GM06990 (cell line): ENCODE data around the gene CENATAC.

Experiments
- DNase-seq: peaks from one replicate; pipeline ENCODE4 v3.0.0-alpha.2; 2011; ENCODE audit not compliant: insufficient read length; ENCODE audit errors: extremely low read depth
- H3K27me3 ChIP-seq: replicated peaks from 2 replicates; pipeline ENCODE4 v1.6.0; 2011; ENCODE audit warnings: low read length; ENCODE audit not compliant: control insufficient read depth, insufficient read depth
- H3K36me3 ChIP-seq: 2 replicates; pipeline ENCODE4 v1.5.1; 2011; ENCODE audit warnings: low read length; ENCODE audit not compliant: control insufficient read depth, insufficient read depth
- H3K4me3 ChIP-seq: replicated peaks from 2 replicates; pipeline ENCODE4 v1.5.1; 2011; ENCODE audit warnings: low read depth, mild to moderate bottlenecking, control low read depth, low read length
- TF ChIP-seq, protein P1 (sequence below): IDR thresholded peaks from 2 replicates; pipeline ENCODE4 v1.5.1; 2011; ENCODE audit warnings: low read length, control low read depth, mild to moderate bottlenecking, inconsistent platforms; ENCODE audit not compliant: insufficient read depth, poor library complexity, severe bottlenecking

Gene CENATAC

GRCh38 chr11:119041821-119042514 is 44.0 kb downstream of the CENATAC start:
- Histone ChIP-seq H3K27me3 (no peaks in the 10 kb centered on the region), H3K36me3 (peaks cover 20% of the 10 kb centered on the region), H3K4me3 (no peak overlapping the region)
- DNase-seq, result no peak
- TF ChIP-seq, protein P1, sequence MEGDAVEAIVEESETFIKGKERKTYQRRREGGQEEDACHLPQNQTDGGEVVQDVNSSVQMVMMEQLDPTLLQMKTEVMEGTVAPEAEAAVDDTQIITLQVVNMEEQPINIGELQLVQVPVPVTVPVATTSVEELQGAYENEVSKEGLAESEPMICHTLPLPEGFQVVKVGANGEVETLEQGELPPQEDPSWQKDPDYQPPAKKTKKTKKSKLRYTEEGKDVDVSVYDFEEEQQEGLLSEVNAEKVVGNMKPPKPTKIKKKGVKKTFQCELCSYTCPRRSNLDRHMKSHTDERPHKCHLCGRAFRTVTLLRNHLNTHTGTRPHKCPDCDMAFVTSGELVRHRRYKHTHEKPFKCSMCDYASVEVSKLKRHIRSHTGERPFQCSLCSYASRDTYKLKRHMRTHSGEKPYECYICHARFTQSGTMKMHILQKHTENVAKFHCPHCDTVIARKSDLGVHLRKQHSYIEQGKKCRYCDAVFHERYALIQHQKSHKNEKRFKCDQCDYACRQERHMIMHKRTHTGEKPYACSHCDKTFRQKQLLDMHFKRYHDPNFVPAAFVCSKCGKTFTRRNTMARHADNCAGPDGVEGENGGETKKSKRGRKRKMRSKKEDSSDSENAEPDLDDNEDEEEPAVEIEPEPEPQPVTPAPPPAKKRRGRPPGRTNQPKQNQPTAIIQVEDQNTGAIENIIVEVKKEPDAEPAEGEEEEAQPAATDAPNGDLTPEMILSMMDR, result no peak

GRCh38 chr11:119042927-119043326 is 45.0 kb downstream of the CENATAC start:
- Histone ChIP-seq H3K27me3 (no peaks in the 10 kb centered on the region), H3K4me3 (no peak overlapping the region), H3K36me3 (peaks cover 27% of the 10 kb centered on the region)
- no peak for DNase-seq
- TF ChIP-seq, protein P1, result no peak

DNA sequence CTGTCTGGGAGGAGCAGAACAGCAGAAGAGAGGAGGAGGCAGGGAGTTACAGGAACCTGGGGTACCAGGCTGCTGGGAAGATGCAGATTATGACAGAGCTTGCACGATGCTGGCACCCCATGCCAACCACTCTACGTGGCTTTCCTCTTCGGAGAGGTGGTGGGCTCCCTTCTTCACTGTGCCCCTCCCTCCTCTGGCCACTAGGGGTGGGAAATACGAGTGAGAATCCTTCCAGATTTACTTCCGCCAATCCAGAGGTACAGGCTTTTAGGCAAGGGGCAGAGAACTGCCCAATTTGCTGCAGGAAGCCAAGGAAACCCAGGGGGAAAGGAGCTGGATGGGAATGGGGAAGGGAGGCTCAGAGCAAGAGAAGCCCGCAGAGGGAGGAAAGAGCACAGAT is 46.8 kb downstream of the CENATAC start:
- TF ChIP-seq, protein P1, result peak; percentile 15
- Histone ChIP-seq H3K36me3 (peaks cover 44% of the 10 kb centered on the region), H3K27me3 (no peaks in the 10 kb centered on the region), H3K4me3 (no peak overlapping the region)
- DNase-seq, result no peak

GRCh38 chr11:119046489-119046888 is 48.6 kb downstream of the CENATAC start:
- Histone ChIP-seq H3K4me3 (no peak overlapping the region), H3K36me3 (peaks cover 53% of the 10 kb centered on the region), H3K27me3 (no peaks in the 10 kb centered on the region)
- DNase-seq, result no peak
- TF ChIP-seq, protein P1, result no peak

GRCh38 chr11:119047205-119047604 is 49.3 kb downstream of the CENATAC start:
- peaks cover 61% of the 10 kb centered on the region for H3K36me3 ChIP-seq
- H3K4me3 ChIP-seq, result no peak overlapping the region
- TF ChIP-seq, protein P1, result no peak
- DNase-seq, result no peak
- no peaks in the 10 kb centered on the region for H3K27me3 ChIP-seq

- TF ChIP-seq, protein P1, result no peak
- Histone ChIP-seq H3K27me3 (no peaks in the 10 kb centered on the region), H3K36me3 (peaks cover 66% of the 10 kb centered on the region), H3K4me3 (no peak overlapping the region)
- DNase-seq, result no peak
These were observed 50.7 kb downstream of the CENATAC start for GRCh38 chr11:119048644-119049043.
